ENCODE measurements around the gene CYP2R1.

CYP2R1 gene, protein sequence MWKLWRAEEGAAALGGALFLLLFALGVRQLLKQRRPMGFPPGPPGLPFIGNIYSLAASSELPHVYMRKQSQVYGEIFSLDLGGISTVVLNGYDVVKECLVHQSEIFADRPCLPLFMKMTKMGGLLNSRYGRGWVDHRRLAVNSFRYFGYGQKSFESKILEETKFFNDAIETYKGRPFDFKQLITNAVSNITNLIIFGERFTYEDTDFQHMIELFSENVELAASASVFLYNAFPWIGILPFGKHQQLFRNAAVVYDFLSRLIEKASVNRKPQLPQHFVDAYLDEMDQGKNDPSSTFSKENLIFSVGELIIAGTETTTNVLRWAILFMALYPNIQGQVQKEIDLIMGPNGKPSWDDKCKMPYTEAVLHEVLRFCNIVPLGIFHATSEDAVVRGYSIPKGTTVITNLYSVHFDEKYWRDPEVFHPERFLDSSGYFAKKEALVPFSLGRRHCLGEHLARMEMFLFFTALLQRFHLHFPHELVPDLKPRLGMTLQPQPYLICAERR

DNA sequence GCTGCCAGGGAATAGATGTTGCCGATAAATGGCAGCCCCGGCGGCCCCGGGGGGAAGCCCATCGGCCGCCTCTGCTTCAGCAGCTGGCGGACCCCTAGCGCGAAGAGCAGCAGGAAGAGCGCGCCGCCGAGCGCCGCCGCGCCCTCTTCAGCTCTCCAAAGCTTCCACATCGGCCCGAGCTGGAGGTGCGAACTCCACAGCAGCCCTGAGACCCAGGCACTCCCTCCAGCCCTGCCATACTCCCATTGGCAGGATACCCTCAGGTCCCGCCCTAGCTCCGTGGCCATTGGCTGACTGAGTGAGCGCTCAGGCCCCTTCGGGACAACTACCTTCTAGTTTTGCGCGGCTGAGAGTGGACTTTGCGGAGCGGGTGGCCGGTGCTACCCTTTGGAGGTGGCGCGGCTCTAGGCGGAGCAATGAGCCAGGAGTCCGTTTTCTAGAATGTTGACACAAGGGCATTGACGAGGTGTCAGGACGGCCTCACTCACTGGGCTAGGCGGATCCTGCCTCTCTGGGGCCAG lies at the start of gene CYP2R1:
Gene CYP2R1, minus strand, starts transcription at position 196 of the 521 bp plus-strand sequence. Its CDS starts 26 bp downstream, at position 170.
- in situ Hi-C loops (cut with MboI; ENCODE audit: low sequenced_read_pairs): no loop called here

- in situ Hi-C loops (cut with MboI; ENCODE audit: low sequenced_read_pairs): no loop called here
Observed at GRCh38 chr11:14938936-14939335, 46.9 kb upstream of the CYP2R1 start.

DNA sequence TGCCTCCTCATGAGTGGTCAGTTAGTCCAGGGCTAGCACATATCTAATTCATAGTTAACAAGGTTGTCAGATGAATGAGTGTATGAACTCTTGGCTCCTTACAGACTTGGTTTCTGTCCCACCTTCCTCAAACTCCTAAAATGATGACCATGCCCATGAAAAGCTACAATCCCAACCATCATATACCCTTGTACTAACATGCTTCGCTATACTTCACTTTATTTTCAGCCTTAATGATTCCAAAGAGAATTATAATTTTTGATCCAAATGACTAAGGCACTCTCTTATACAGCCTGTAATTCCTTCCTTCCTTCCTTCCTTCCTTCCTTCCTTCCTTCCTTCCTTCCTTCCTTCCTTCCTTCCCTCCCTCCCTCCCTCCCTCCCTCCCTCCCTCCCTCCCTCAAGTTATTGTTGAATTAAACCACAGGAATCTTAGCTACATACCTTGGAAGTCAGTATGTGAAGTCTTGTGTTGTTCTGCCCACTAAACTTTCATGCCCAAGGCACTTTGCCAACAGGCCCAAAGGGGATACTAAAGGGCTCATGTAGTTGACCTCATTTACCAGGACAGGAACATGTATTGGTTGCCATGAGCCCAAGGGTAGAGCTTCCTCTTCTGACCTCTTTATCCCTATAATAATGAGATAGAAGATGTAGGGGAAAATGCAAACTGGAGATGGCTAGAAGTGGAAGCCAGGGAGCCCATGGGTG lies 42.8 kb upstream of the CYP2R1 start:
- in situ Hi-C loops (cut with MboI; ENCODE audit: low sequenced_read_pairs): no loop called here

DNA sequence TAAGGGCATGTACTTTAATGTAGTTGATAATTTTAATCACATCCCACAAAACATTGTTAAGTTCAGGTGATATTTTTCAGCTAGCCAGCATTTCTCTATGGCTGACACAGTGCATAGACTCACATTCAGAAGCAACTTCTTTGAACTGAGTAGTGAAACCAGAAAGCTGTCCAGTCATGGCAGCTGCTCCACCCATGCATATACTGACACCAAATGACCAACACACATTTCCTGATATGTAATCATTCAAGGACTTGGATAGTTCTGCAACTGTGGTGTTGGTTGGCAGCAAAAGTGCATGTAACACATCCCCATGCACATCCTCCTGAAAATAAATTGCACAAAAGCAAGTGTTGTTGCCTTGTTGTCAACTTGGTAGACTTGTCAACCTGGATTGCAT lies 40.4 kb upstream of the CYP2R1 start:
- in situ Hi-C loops (cut with MboI; ENCODE audit: low sequenced_read_pairs): no loop called here

DNA sequence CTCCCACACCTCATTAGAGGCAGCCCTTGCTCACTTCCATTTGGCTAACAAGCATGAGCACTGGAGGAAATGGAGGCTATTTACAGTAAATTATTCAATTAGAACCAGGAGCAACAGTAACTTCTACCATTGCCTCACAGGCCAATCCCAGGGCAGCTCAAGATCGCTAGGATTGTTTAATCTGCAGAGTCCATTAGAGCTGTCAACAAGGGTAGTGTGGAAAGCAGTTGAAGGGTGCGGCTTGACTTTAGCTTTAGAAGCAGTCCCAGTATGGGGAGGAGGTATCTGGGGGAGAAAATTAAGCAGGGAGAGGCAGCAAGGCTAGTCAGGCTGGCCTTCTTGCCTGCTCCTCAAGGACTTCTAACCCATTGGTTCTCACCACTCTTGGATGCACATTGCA lies 38.3 kb upstream of the CYP2R1 start:
- in situ Hi-C loops (cut with MboI; ENCODE audit: low sequenced_read_pairs): no loop called here

GRCh38 chr11:14927146-14927545 lies 35.1 kb upstream of the CYP2R1 start:
- in situ Hi-C loops (cut with MboI; ENCODE audit: low sequenced_read_pairs): no loop called here

DNA sequence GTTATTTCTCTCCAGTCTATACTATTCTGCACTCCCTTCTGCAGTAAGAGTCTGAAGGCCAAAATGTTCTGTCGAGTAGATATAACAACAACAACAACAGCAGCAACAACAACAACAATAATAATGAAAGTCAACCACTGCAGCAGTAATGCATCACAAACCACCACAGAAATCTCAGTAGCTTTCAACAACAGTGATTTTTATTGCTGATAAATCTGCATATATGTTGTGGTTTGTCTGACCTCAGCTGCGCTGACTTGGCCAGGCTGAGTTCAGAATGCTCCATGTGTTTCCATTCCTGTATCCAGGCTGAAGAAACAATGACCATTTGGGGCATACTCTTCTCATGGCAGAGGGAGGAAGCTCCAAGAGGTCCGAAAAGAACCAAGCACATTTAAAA lies 32.3 kb upstream of the CYP2R1 start:
- in situ Hi-C loops (cut with MboI; ENCODE audit: low sequenced_read_pairs): loop anchor here (25.0 kb wide), 1 partner anchor 387 kb away; no protein-coding TSS in a partner anchor

- in situ Hi-C loops (cut with MboI; ENCODE audit: low sequenced_read_pairs): loop anchor here (25.0 kb wide), 1 partner anchor 379 kb away; no protein-coding TSS in a partner anchor
Observed at GRCh38 chr11:14916403-14916802, 24.4 kb upstream of the CYP2R1 start.

DNA sequence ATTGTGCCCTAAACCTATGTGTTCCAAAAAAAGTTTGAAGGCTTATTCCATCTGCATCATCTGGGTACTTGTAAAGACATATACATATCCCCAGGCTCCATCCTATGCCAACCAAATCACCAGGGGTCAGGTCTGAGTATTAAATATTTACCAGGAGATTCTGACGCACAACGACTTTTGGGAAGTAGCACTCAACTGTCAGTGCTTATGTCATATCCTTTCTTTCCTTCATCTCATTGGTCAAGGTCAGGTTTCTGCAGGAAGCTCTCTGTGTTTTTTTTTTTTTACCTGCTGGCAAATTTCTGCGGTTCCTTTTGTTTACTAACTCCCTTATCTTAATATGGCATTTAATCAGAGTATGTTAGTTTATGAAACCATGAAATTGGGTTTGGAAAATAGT lies 22.5 kb upstream of the CYP2R1 start:
- in situ Hi-C loops (cut with MboI; ENCODE audit: low sequenced_read_pairs): loop anchor here (25.0 kb wide), 1 partner anchor 377 kb away; no protein-coding TSS in a partner anchor

GRCh38 chr11:14908214-14908880 lies 16.3 kb upstream of the CYP2R1 start:
- in situ Hi-C loops (cut with MboI; ENCODE audit: low sequenced_read_pairs): loop anchor here (25.0 kb wide), 1 partner anchor 371 kb away; no protein-coding TSS in a partner anchor

DNA sequence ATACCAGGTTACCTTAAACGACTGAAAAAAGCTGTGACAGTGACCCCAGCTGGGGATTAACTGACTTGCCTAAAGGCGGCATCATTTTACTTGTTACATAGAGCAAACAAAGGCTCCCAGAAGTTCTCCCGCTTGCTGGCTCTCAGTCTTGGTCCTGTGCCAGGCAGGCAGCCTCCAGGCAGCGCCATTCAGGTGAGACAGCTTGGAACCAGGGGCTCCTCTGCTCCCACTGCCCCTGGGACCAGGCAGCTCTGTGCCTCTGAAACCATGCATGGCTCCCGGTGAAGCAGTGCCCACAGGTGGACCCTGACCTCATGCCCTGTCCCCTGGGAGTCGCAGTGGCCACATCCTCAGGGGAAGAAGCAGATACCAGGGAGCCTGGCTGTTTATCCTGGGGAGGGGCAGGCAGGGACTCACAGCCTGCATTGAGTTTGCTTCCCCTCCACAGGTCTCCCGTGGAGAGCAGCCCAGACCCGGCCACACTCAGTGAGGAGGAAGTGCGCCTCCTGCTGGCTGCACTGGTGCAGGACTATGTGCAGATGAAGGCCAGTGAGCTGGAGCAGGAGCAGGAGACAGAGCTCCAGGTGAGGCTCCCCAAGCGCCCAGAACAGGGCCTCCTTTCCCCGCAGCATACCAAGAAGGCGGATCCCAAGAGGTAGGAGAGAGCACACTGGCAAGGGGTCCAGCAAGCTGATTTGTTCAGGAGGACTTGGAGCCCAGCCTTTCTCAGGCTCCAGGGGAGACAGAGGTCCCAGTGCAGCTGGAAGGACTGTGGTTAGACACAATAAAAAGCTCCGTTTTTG lies 15.6 kb upstream of the CYP2R1 start:
- in situ Hi-C loops (cut with MboI; ENCODE audit: low sequenced_read_pairs): loop anchor here (25.0 kb wide), 1 partner anchor 370 kb away; no protein-coding TSS in a partner anchor

DNA sequence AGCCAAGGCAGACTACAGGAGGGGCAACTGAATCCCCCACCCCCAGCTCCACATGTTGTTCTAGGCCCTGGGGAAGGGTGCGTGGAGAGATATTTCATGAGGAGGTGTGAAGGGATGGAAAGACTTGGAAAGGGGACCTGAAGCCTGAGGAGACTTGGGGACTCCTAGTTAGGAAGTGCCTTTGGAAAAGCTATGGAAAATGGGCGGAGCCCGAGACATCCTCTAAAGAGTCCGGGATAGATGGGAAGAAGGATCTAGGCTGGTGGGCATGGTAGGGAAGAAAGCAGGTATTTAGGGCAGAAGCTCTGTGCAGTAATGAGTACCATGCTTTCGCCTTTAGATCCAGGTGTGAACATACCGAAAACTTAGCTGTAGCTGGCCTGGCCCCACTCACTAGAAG lies 15.0 kb upstream of the CYP2R1 start:
- in situ Hi-C loops (cut with MboI; ENCODE audit: low sequenced_read_pairs): loop anchor here (25.0 kb wide), 1 partner anchor 370 kb away; no protein-coding TSS in a partner anchor

DNA sequence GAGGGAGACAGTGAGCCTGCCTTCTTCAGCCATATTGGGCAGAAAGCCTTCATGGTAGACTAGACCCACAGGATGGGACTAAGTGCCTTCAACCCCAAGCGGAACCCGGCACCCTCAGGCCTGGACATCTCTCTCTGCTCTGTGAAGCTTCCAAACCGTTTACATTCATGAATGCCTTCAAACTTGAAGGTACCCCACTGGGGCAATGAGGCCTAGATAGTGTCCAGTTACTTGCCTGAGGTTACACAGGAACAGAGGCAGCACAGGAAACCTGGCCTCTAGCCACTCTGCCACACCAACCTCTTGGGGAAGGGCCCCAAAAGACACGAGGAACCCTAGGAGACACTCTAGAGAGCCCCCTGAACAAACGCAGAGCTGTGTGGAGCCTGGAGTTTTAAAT lies 14.5 kb upstream of the CYP2R1 start:
- in situ Hi-C loops (cut with MboI; ENCODE audit: low sequenced_read_pairs): loop anchor here (25.0 kb wide), 1 partner anchor 369 kb away; no protein-coding TSS in a partner anchor

GRCh38 chr11:14905104-14906033 lies 13.3 kb upstream of the CYP2R1 start:
- in situ Hi-C loops (cut with MboI; ENCODE audit: low sequenced_read_pairs): loop anchor here (25.0 kb wide), 1 partner anchor 368 kb away; no protein-coding TSS in a partner anchor

- in situ Hi-C loops (cut with MboI; ENCODE audit: low sequenced_read_pairs): loop anchor here (25.0 kb wide), 1 partner anchor 367 kb away; no protein-coding TSS in a partner anchor
Observed at GRCh38 chr11:14904745-14905103, 12.7 kb upstream of the CYP2R1 start.

DNA sequence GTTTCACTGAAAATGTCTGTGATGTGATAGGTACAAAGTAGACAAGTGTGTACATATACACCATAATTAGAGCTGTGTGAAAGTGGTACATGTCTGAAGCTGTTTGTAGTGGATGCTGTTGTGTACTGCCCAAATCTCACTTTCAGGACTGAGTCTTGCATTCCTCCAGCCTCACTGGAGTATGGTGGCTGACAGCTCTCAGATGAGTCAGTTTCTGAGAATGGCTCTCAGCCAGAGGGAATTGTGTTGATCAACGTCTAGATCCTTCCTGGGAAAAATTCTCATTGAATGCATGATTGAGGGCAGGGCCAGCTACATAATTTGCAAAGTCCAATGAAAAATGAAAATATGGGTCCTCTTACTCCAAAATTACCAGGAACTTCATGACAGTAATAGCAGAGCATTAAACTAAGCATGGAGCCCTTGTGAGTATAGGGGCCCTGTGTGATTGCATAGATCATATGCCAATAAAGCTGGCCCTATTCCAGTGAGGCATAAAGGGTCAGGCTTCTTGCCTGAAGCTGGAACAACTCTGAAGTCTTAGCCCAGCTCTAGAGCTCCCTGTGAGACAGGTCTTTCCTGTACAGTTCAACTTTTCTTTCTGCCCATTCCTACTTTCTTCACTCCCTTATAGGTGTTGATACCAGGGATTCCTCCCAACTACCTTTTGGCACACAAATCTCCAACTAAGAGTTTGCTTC lies 10.8 kb upstream of the CYP2R1 start:
- in situ Hi-C loops (cut with MboI; ENCODE audit: low sequenced_read_pairs): loop anchor here (25.0 kb wide), 1 partner anchor 365 kb away; no protein-coding TSS in a partner anchor

DNA sequence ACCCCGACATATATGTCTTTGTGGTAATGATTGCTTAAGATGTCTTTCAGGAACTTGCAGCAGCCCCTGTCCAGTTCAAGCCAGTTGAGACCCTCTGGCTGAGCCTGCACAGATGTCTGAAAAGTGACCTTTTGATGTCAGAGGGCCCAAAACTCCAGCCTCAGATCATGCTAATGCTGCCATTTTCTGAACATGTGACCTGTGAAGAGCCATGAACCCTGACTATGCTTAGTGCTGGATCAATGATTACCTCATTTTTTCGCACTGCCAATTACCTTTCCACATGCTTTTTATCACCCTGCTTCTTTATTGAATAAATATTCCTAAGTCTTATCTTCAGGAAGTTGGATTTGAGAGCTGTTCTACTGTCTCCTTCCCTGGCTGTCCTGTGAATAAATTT lies 6.9 kb upstream of the CYP2R1 start:
- in situ Hi-C loops (cut with MboI; ENCODE audit: low sequenced_read_pairs): no loop called here

DNA sequence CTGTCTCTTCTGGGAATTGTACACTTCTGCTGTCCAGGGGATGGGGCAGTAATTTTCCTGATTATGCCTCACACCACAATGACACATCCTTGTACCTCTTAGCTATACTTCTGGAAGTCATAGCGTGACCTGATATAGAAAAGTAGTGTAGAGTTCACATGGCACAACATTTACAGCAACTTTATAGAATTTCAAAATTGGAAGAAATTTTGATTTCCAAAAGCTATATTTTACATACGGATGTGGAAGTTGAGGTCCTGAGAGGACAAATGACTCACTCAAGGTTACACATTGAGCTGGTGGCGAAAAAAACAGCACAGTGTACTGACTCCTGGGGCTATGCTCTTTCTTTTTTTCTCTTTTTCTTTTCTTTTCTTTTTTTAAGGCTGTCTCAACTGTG lies 6.3 kb upstream of the CYP2R1 start:
- in situ Hi-C loops (cut with MboI; ENCODE audit: low sequenced_read_pairs): no loop called here

All from HL-60/S4 treated with retinoic acid at 250 ng/mL for 4 days and 3 days (cell line).